ENCODE data around the gene RALGDS.

Gene RALGDS

GRCh38 chr9:133106511-133107244 lies 14.4 kb downstream of the RALGDS start:
- Histone ChIP-seq H3K9me3 (ENCODE audit: control insufficient read depth, insufficient read depth, low read length) (no peaks in the 10 kb centered on the region), H3K4me3 (ENCODE audit: low read depth, low read length) (no peak overlapping the region), H3K36me3 (ENCODE audit: control insufficient read depth, insufficient read depth, low read length) (peaks cover 36% of the 10 kb centered on the region), H3K4me1 (ENCODE audit: control insufficient read depth, insufficient read depth, low read length) (no peaks in the 10 kb centered on the region), H3K9ac (ENCODE audit: low read depth, low read length) (no peak overlapping the region), H3K27me3 (ENCODE audit: control insufficient read depth, insufficient read depth, low read length) (no peaks in the 10 kb centered on the region)

GRCh38 chr9:133105461-133105770 lies 15.6 kb downstream of the RALGDS start:
- Histone ChIP-seq H3K9me3 (ENCODE audit: control insufficient read depth, insufficient read depth, low read length) (no peaks in the 10 kb centered on the region), H3K27me3 (ENCODE audit: control insufficient read depth, insufficient read depth, low read length) (no peaks in the 10 kb centered on the region), H3K36me3 (ENCODE audit: control insufficient read depth, insufficient read depth, low read length) (peaks cover 47% of the 10 kb centered on the region), H3K4me3 (ENCODE audit: low read depth, low read length) (no peak overlapping the region), H3K4me1 (ENCODE audit: control insufficient read depth, insufficient read depth, low read length) (no peaks in the 10 kb centered on the region), H3K9ac (ENCODE audit: low read depth, low read length) (no peak overlapping the region)

- H3K9ac ChIP-seq (ENCODE audit: low read depth, low read length), result no peak overlapping the region
- H3K27me3 ChIP-seq (ENCODE audit: control insufficient read depth, insufficient read depth, low read length), result no peaks in the 10 kb centered on the region
- H3K4me3 ChIP-seq (ENCODE audit: low read depth, low read length), result no peak overlapping the region
- H3K36me3 ChIP-seq (ENCODE audit: control insufficient read depth, insufficient read depth, low read length), result peaks cover 45% of the 10 kb centered on the region
- H3K9me3 ChIP-seq (ENCODE audit: control insufficient read depth, insufficient read depth, low read length), result no peaks in the 10 kb centered on the region
- no peaks in the 10 kb centered on the region for H3K4me1 ChIP-seq (ENCODE audit: control insufficient read depth, insufficient read depth, low read length)
Measured at GRCh38 chr9:133104718-133105460, 16.2 kb downstream of the RALGDS start.

GRCh38 chr9:133103987-133104505 lies 17.0 kb downstream of the RALGDS start:
- peaks cover 44% of the 10 kb centered on the region for H3K36me3 ChIP-seq (ENCODE audit: control insufficient read depth, insufficient read depth, low read length)
- H3K4me1 ChIP-seq (ENCODE audit: control insufficient read depth, insufficient read depth, low read length), result no peaks in the 10 kb centered on the region
- no peaks in the 10 kb centered on the region for H3K9me3 ChIP-seq (ENCODE audit: control insufficient read depth, insufficient read depth, low read length)
- no peaks in the 10 kb centered on the region for H3K27me3 ChIP-seq (ENCODE audit: control insufficient read depth, insufficient read depth, low read length)
- H3K9ac ChIP-seq (ENCODE audit: low read depth, low read length), result no peak overlapping the region
- H3K4me3 ChIP-seq (ENCODE audit: low read depth, low read length), result no peak overlapping the region

- H3K4me1 ChIP-seq (ENCODE audit: control insufficient read depth, insufficient read depth, low read length), result no peaks in the 10 kb centered on the region
- H3K9ac ChIP-seq (ENCODE audit: low read depth, low read length), result no peak overlapping the region
- no peak overlapping the region for H3K4me3 ChIP-seq (ENCODE audit: low read depth, low read length)
- no peaks in the 10 kb centered on the region for H3K27me3 ChIP-seq (ENCODE audit: control insufficient read depth, insufficient read depth, low read length)
- no peaks in the 10 kb centered on the region for H3K9me3 ChIP-seq (ENCODE audit: control insufficient read depth, insufficient read depth, low read length)
- H3K36me3 ChIP-seq (ENCODE audit: control insufficient read depth, insufficient read depth, low read length), result peaks cover 43% of the 10 kb centered on the region
Measured at GRCh38 chr9:133103183-133103986, 17.7 kb downstream of the RALGDS start.

- Histone ChIP-seq H3K4me1 (ENCODE audit: control insufficient read depth, insufficient read depth, low read length) (no peaks in the 10 kb centered on the region), H3K27me3 (ENCODE audit: control insufficient read depth, insufficient read depth, low read length) (no peaks in the 10 kb centered on the region), H3K4me3 (ENCODE audit: low read depth, low read length) (no peak overlapping the region), H3K9ac (ENCODE audit: low read depth, low read length) (no peak overlapping the region), H3K9me3 (ENCODE audit: control insufficient read depth, insufficient read depth, low read length) (no peaks in the 10 kb centered on the region), H3K36me3 (ENCODE audit: control insufficient read depth, insufficient read depth, low read length) (peaks cover 42% of the 10 kb centered on the region)
Measured at GRCh38 chr9:133102190-133103021, 18.6 kb downstream of the RALGDS start.

GRCh38 chr9:133101356-133102189 lies 19.5 kb downstream of the RALGDS start:
- Histone ChIP-seq H3K4me1 (ENCODE audit: control insufficient read depth, insufficient read depth, low read length) (no peaks in the 10 kb centered on the region), H3K27me3 (ENCODE audit: control insufficient read depth, insufficient read depth, low read length) (no peaks in the 10 kb centered on the region), H3K4me3 (ENCODE audit: low read depth, low read length) (no peak overlapping the region), H3K9me3 (ENCODE audit: control insufficient read depth, insufficient read depth, low read length) (no peaks in the 10 kb centered on the region), H3K36me3 (ENCODE audit: control insufficient read depth, insufficient read depth, low read length) (peaks cover 35% of the 10 kb centered on the region), H3K9ac (ENCODE audit: low read depth, low read length) (no peak overlapping the region)

- H3K9ac ChIP-seq (ENCODE audit: low read depth, low read length), result no peak overlapping the region
Measured at GRCh38 chr9:133100506-133101355, 20.3 kb downstream of the RALGDS start.

GRCh38 chr9:133099726-133100505 lies 21.1 kb downstream of the RALGDS start:
- peaks cover 3% of the 10 kb centered on the region for H3K9me3 ChIP-seq (ENCODE audit: control insufficient read depth, insufficient read depth, low read length)
- H3K36me3 ChIP-seq (ENCODE audit: control insufficient read depth, insufficient read depth, low read length), result peaks cover 33% of the 10 kb centered on the region

More at GRCh38 chr9:133100506-133101355, 20.3 kb downstream of the RALGDS start:
- H3K4me3 ChIP-seq (ENCODE audit: low read depth, low read length), result no peak overlapping the region
- H3K36me3 ChIP-seq (ENCODE audit: control insufficient read depth, insufficient read depth, low read length), result peaks cover 33% of the 10 kb centered on the region
- H3K4me1 ChIP-seq (ENCODE audit: control insufficient read depth, insufficient read depth, low read length), result no peaks in the 10 kb centered on the region
- H3K9me3 ChIP-seq (ENCODE audit: control insufficient read depth, insufficient read depth, low read length), result peaks cover 3% of the 10 kb centered on the region
- no peaks in the 10 kb centered on the region for H3K27me3 ChIP-seq (ENCODE audit: control insufficient read depth, insufficient read depth, low read length)

More at GRCh38 chr9:133099726-133100505, 21.1 kb downstream of the RALGDS start:
- H3K27me3 ChIP-seq (ENCODE audit: control insufficient read depth, insufficient read depth, low read length), result no peaks in the 10 kb centered on the region
- no peaks in the 10 kb centered on the region for H3K4me1 ChIP-seq (ENCODE audit: control insufficient read depth, insufficient read depth, low read length)
- no peak overlapping the region for H3K4me3 ChIP-seq (ENCODE audit: low read depth, low read length)
- no peak overlapping the region for H3K9ac ChIP-seq (ENCODE audit: low read depth, low read length)
